ENCODE data around the gene NKAIN2. TPM values are rescaled to one million over a fixed set of nuclear protein-coding genes. Genes with fewer than 3 reads are reported as not detected.
A peak's percentile ranks its signal among the peaks of the same experiment; 100 is the strongest.

Gene NKAIN2
- total RNA-seq (1 to 10 TPM in 2 of 4 donors, under 1 TPM in 2; 0.68 to 4.4 (median 0.95) TPM), polyA plus RNA-seq (under 1 TPM in 2 of 3 donors, not detected in 1; under 0.01 to 0.38 TPM)

DNA sequence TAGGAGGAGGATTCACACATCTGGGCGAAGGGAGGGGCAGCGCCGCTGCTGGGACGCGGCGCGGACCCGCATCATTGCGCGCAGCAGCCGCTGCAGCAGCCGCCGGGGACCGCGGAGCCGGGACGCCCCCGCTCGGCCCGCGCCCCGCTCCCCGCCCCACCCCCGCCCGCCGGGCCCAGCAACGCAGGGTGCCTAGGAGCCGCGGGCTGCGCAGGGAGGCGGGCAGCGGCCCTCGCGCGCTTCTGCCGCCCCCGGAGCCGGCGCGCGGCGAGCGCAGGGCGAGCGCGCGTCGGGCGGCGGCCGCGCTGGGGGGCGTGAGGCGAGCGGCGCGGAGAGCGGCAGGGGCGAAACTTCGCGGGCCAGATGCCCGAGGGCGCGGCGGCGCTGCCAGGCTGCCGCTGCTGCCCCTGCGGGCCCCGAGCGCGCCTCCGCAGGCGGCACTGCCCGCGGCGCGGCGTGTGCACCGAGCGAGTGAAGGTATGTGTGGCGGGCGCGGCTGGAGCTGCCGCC, at the start of gene NKAIN2:
NKAIN2 (plus strand) TSS at position 362 of the 510 bp plus-strand sequence.
- intact Hi-C loops (cut with DNase I), result loop anchor here (2.0 to 5.0 kb wide), 2 partner anchors 994 to 1051 kb away; no protein-coding TSS in a partner anchor
- no peaks in the 10 kb centered on the region for H3K36me3 ChIP-seq
- peaks cover 0 to 28% (median 5%) of the 10 kb centered on the region in 3 donors for H3K27me3 ChIP-seq
- H3K27ac ChIP-seq, result no peak within 1 kb of the TSS
- H3K4me3 ChIP-seq, result peak within 1 kb of the TSS; percentile 30 to 57 (median 52)
- no peak for DNase-seq
- no peaks in the 10 kb centered on the region for H3K9me3 ChIP-seq
- no peak for TF ChIP-seq POLR2AphosphoS5 (IDR thresholded peaks at IDR 0.05)
- TF ChIP-seq CTCF (IDR thresholded peaks at IDR 0.05), result no peak
- no peak for TF ChIP-seq EP300 (IDR thresholded peaks at IDR 0.05)
- TF ChIP-seq POLR2A (IDR thresholded peaks at IDR 0.05), result no peak
- peaks cover 0 to 14% (median 11%) of the 10 kb centered on the region in 4 donors for H3K4me1 ChIP-seq
- 0 to 1% methylated on average over 84 of the region's 84 CpGs for WGBS, 2 donors

- Histone ChIP-seq H3K27me3 (no peaks in the 10 kb centered on the region), H3K4me1 (no peaks in the 10 kb centered on the region), H3K36me3 (no peaks in the 10 kb centered on the region), H3K9me3 (peaks cover 0 to 3% (median 0%) of the 10 kb centered on the region in 4 donors), H3K27ac (no peak overlapping the region), H3K4me3 (no peak overlapping the region)
- no peak for DNase-seq
- no peak for TF ChIP-seq CTCF (IDR thresholded peaks at IDR 0.05)
- no peak for TF ChIP-seq POLR2A (IDR thresholded peaks at IDR 0.05)
- TF ChIP-seq EP300 (IDR thresholded peaks at IDR 0.05), result no peak
- no peak for TF ChIP-seq POLR2AphosphoS5 (IDR thresholded peaks at IDR 0.05)
- intact Hi-C loops (cut with DNase I), result no loop called here
- WGBS, 2 donors, result 90 to 97% methylated on average over 1 of the region's 1 CpG
Measured at GRCh38 chr6:123759472-123759871, 44.2 kb upstream of the NKAIN2 start.

DNA sequence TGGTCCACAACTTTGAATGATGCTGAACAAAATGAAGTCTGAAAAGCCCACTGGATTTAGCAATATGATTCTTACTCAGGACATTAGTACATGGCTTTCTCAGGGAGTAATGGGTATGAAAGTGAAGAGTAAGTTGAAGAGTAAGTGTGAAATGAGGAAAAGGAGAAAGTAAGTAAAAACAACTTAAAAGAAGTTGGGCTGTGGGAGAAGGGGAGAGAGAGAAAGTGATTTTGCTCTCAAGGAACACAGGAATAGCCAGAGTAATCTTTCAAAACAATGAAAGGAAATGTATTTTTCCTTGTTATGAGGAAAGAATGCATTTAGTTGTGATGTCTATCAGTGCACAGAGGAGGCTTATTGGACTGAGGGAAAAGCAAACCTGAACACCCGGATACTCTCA, 39.8 kb upstream of the NKAIN2 start:
- no peaks in the 10 kb centered on the region for H3K4me1 ChIP-seq
- DNase-seq, result no peak
- no peak overlapping the region for H3K27ac ChIP-seq
- H3K36me3 ChIP-seq, result no peaks in the 10 kb centered on the region
- intact Hi-C loops (cut with DNase I), result no loop called here
- no peak overlapping the region for H3K4me3 ChIP-seq
- H3K9me3 ChIP-seq, result no peaks in the 10 kb centered on the region
- TF ChIP-seq CTCF (IDR thresholded peaks at IDR 0.05) (no peak), POLR2AphosphoS5 (IDR thresholded peaks at IDR 0.05) (no peak), POLR2A (IDR thresholded peaks at IDR 0.05) (no peak), EP300 (IDR thresholded peaks at IDR 0.05) (no peak)
- WGBS, 2 donors, result 67 to 80% methylated on average over 1 of the region's 1 CpG
- no peaks in the 10 kb centered on the region for H3K27me3 ChIP-seq

GRCh38 chr6:123764722-123765121, 38.9 kb upstream of the NKAIN2 start:
- no peaks in the 10 kb centered on the region for H3K27me3 ChIP-seq
- no peak overlapping the region for H3K4me3 ChIP-seq
- 70 to 78% methylated on average over 2 of the region's 2 CpGs for WGBS, 2 donors
- no peak for DNase-seq
- H3K4me1 ChIP-seq, result no peaks in the 10 kb centered on the region
- intact Hi-C loops (cut with DNase I), result no loop called here
- H3K36me3 ChIP-seq, result no peaks in the 10 kb centered on the region
- no peaks in the 10 kb centered on the region for H3K9me3 ChIP-seq
- no peak overlapping the region for H3K27ac ChIP-seq
- TF ChIP-seq EP300 (IDR thresholded peaks at IDR 0.05), result no peak
- TF ChIP-seq POLR2AphosphoS5 (IDR thresholded peaks at IDR 0.05), result no peak

DNA sequence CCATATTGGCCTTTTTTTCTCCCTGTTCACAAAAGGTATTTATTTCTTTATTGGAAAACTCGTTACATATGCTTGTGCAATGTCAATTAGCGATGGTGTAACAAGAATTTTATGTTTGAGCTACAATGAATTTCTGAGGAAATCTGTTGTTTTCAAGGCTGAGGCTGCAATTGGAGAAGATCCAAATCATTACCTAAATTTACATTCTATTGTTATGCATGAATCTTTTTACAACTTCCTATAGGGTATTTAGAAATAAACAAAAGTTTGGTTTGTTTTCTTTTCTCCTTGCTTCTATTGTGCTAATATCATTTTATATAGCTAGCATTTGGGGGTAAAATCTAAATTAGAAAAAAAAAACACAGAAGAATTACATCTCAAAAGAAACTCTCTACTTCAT, 34.7 kb upstream of the NKAIN2 start:
- H3K4me1 ChIP-seq, result no peaks in the 10 kb centered on the region
- WGBS, 2 donors, result 73% methylated on average over 2 of the region's 2 CpGs
- intact Hi-C loops (cut with DNase I), result no loop called here
- H3K36me3 ChIP-seq, result no peaks in the 10 kb centered on the region
- H3K27ac ChIP-seq, result no peak overlapping the region
- no peaks in the 10 kb centered on the region for H3K27me3 ChIP-seq
- DNase-seq, result no peak
- no peak overlapping the region for H3K4me3 ChIP-seq
- H3K9me3 ChIP-seq, result no peaks in the 10 kb centered on the region
- TF ChIP-seq EP300 (IDR thresholded peaks at IDR 0.05) (no peak), POLR2A (IDR thresholded peaks at IDR 0.05) (no peak), CTCF (IDR thresholded peaks at IDR 0.05) (no peak), POLR2AphosphoS5 (IDR thresholded peaks at IDR 0.05) (no peak)

All from sigmoid colon (tissue), 7 donors.